GM21717 (cell line): ENCODE data around the gene DGKB.

Experiments used
- ATAC-seq: cut with Tn5 transposase; IDR thresholded peaks from one replicate; pipeline ENCODE4 v1.9.1; 2021; ENCODE audit warnings: mild to moderate bottlenecking, moderate library complexity; ENCODE audit not compliant: unreplicated experiment

DGKB gene

GRCh38 chr7:14825912-14826311 lies 76.6 kb downstream of the DGKB start:
- no peak for ATAC-seq

GRCh38 chr7:14822481-14822854 lies 80.1 kb downstream of the DGKB start:
- no peak for ATAC-seq

DNA sequence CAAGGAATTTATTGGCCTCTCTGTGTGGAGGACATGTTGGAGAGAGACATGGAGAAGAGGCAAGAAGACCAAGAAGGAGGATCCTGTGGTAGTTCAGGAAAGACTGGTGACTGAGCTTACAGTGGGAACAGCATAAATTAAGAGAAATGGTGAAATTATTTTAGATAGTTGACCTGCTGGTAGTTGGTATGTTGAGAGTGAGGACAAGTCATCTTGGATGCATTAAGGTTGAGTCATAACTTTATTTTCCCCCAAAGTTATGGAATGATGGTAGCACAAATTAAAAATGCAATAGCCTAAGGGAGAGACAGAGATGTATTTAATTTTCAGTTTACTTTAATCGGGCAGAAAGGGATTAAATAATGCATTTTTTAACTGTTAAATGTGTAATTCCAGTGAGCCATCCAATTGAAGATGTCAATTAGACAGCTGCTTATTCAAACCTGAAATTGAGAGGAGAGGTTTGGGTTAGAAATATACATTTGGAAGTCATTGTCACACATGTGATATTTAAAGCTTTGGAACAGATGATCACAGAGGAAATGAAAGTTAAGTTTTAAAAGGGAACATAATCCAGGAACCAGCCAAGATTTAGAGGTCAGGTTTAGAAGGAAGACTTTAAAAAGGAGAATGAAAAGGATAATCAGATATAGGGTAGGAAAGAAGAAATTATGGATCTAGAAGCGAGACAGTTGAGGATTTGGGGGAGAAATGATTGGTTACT lies 80.6 kb downstream of the DGKB start:
- no peak for ATAC-seq

DNA sequence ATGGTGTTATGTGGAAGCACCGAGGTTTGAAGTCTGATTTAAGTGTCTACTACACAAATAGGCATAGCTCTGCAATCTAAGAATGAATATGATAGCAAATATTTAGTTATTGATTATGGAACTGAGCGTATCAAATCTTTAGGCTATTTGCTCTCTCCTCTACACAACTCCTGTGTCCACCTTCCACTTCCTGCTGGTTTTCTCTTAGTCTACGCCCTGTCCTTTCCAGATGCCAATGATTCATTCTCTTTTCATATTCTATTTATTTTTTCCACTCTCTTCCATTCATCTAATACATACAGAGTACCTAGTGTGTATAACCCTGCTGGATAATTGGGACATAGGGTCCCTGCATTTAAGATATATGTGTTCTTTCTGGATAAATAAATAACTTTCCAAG lies 83.7 kb downstream of the DGKB start:
- no peak for ATAC-seq

DNA sequence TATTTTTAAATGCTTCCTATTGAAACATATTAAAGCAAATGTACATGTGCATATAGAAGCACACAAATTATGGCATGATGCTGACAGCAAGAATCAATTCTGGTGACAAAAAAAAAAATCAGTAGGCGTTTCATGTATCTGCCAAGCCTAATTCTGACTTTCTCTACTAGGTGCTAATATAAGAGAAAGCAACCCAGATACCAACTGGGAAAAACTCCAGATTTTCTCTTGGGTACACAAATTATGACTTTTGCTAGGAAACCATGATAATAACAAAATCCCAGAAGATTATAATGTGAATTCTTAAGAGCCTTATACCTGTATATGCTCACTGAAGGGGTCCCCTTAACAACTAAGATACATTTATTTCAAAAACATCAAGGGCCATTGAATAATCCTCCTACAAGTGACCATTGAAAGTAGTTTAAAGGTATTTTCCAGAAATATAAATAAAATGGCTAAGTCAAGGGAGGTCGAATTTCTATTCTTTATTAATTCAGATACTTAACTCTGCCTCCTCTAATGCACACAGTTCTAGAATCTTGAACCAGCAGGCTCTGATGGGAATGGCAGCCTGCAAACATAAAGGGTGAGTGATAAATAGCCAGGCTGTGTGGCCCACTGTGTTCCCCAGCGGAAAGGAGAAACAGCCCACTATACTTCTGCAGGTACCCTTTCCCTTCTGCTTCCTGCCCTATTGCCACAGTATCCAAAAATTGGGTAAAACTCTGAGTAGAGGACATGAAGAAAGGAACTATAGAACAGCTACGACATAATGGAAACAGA lies 84.5 kb downstream of the DGKB start:
- no peak for ATAC-seq

- no peak for ATAC-seq
Observed at GRCh38 chr7:14807507-14807906, 95.0 kb downstream of the DGKB start.

GRCh38 chr7:14806891-14807290 lies 95.7 kb downstream of the DGKB start:
- ATAC-seq: no peak

GRCh38 chr7:14805105-14805719 lies 97.3 kb downstream of the DGKB start:
- no peak for ATAC-seq

GRCh38 chr7:14800664-14801063 lies 101.9 kb downstream of the DGKB start:
- no peak for ATAC-seq

- ATAC-seq: no peak
Observed at GRCh38 chr7:14793151-14793550, 109.4 kb downstream of the DGKB start.

DNA sequence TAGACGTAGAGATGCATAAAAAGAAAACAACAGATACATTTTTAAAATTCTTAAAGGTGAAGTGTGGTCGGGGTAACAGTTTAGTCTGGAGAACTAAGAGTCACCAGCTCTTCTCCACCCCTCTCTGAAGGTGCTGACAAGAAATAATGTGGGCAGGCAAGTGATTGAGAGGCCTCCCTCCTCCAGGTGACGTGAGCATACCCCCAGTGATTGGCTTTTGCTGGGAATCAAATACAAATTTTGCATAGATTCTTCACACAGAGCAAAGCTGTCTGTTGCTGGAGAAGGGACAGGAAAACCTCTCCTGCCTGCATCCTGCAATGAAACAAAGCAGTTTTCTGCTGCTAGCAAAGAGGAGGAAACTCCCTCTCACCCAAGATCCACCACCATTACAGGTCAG lies 115.0 kb downstream of the DGKB start:
- no peak for ATAC-seq

- no peak for ATAC-seq
Observed at GRCh38 chr7:14786314-14786895, 116.1 kb downstream of the DGKB start.

DNA sequence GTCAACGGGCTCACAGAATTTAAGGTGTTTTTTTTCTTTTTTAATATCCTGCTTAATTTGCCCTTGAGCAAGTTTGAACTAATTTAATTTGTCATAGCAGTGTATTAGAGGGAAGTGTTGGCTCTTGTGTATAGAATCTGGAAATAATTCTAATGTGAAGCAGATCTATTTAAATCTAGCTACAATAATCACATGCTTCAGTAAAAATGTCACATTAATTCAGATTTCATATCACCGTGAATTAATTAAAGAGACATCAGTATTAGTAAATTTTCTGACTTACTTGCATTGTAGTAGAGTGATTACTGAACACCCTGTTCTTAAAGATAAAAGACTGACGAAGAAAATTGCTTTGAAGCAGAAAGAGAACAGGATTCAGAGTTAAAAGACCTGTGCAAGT lies 124.7 kb downstream of the DGKB start:
- ATAC-seq: no peak

GRCh38 chr7:14776266-14776665 lies 126.3 kb downstream of the DGKB start:
- no peak for ATAC-seq

GRCh38 chr7:14773729-14774271 lies 128.8 kb downstream of the DGKB start:
- ATAC-seq: no peak

GRCh38 chr7:14770614-14771013 lies 131.9 kb downstream of the DGKB start:
- ATAC-seq: no peak

- ATAC-seq: no peak
Observed at GRCh38 chr7:14769261-14769660, 133.3 kb downstream of the DGKB start.

DNA sequence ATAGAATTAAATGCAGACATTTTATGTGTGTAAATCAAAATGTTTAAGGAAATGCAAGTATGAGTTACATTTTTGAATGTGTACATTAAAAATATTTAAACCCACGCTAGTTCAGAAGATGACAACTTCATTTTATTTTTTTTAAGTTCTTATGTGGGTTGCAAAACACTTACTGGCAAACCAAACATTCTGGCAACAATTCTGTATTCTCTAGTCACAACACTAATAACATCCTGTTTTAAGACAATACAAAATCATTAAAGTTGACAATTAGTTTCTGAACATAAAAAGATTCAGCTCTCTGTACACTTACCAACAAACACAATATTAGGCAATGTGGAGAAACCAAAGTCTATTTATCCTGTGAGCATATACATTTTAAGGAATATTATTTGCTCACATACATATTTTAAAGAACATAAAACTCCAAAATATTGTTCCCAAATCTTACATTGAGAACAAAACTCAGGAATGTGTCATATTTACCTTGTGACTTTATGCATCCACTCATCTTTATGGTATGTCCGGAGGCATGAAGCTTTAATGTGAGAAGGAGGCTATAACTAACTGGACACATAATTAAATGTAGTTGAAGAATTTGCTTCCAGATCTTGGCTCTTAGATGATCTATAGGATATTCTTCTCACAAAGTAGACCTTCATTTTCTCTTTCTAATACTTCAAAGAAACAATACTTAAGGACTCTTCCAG lies 134.7 kb downstream of the DGKB start:
- ATAC-seq: no peak

GRCh38 chr7:14766747-14767146 lies 135.8 kb downstream of the DGKB start:
- no peak for ATAC-seq

DNA sequence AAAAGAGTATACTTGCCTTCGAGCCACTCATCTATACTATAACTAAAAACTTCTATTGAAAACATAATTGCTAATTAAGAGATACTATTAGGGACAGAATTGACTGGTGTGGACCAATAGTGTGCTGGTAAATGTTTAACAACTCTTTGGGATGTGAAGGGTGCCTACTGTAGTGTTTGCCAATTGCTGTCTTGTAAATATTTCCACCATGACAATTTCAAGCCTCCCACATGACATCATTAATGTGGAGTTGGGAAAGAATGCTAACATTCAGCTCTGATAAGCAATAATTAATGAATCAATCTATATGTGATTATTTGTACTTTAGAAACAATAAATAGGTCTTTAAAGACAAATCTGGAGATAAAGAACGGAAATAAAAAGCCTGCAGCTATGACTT lies 136.8 kb downstream of the DGKB start:
- ATAC-seq: no peak

DNA sequence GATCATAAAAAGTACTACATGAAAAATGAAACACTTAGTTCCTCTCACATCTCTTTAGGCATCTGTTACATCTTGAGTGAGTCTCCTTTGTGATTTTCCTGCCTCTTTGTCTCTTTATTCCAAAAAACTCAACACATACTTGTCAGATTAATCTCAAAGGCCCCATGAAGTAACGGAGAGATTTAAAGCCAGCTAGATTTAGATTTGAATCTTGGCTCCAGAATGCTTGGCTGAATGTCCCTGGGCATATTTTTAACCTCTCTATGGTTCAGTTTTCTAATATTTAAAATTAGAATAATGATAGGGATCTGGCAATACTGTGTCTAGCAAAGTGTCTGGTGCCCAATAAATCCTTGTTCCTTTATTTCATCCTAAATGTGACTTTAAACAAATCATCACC lies 140.0 kb downstream of the DGKB start:
- no peak for ATAC-seq
